K562 (cell line): Measurements from ENCODE around the gene IQGAP3. TPM values are rescaled to one million over a fixed set of nuclear protein-coding genes. Genes with fewer than 3 reads are reported as not detected.

ENCODE experiments used
- ATAC-seq: fragments of 200-7000 bp; cut with Tn5 transposase; 3 replicates; pipeline ENCODE4 v1.9.1; 2020; ENCODE audit warnings: moderate library complexity
- BruUV-seq: library from RNA; stranded (reverse); fragments of 400-500 nt; replicated peaks from 2 replicates; lab custom pipeline; 2021; lab: Mats Ljungman, UMichigan
- CTCF ChIA-PET: fragments of 300-600 bp; formaldehyde crosslinking; extraction: SDS; loops from one replicate; lab custom pipeline; 2021; ENCODE audit warnings: low intra/inter-chr PET ratio; lab: Yijun Ruan, JAX
- POLR2A ChIA-PET: fragments of 300-600, 350-650 bp; sonication (Branson Sonifier 250); formaldehyde crosslinking; extraction: SDS; loops from one replicate; lab custom pipeline; 2021; ENCODE audit warnings: antibody characterized with exemption, inconsistent platforms; lab: Yijun Ruan, JAX
- DNase-seq, 4 experiments: peaks; one replicate each; pipeline versions ENCODE4 v3.0.0 to v3.0.0-alpha.2; 2011 to 2018; ENCODE audit warnings: low spot score in 3 of 4, mixed read lengths in 3 of 4; ENCODE audit errors: extremely low read depth in 1 of 4
- FAIRE-seq: peaks from 2 replicates; lab custom pipeline; 2011; peaks lifted over from hg19 to GRCh38; lab: Jason Lieb, UNC
- H2AFZ ChIP-seq: 2 replicates; pipeline ENCODE4 v1.6.0; 2011; ENCODE audit warnings: low read depth, low read length, control low read depth, inconsistent platforms
- H3K27ac ChIP-seq: fragments of 200-600 bp; 3 replicates; pipeline ENCODE4 v1.8.0; 2011; ENCODE audit warnings: low read depth, mild to moderate bottlenecking, control low read depth, inconsistent platforms, low read length, moderate library complexity, mixed read lengths; ENCODE audit errors: extremely low read depth
- H3K27me3 ChIP-seq, 2 experiments: fragments of 300-600 bp in 1 of 2; 2 replicates in 1 of 2; 3 replicates in 1 of 2; pipeline versions ENCODE4 v1.6.0 to v1.8.0; 2011; ENCODE audit warnings: inconsistent platforms in 2 of 2, low read length in 2 of 2, mild to moderate bottlenecking in 1 of 2, mixed read lengths in 1 of 2, moderate library complexity in 1 of 2; ENCODE audit not compliant: control insufficient read depth in 2 of 2, insufficient read depth in 2 of 2
- H3K36me3 ChIP-seq: fragments of 300-600 bp; 3 replicates; pipeline ENCODE4 v1.8.0; 2011; ENCODE audit warnings: mild to moderate bottlenecking, low read length, inconsistent platforms; ENCODE audit not compliant: control insufficient read depth, insufficient read depth
- H3K4me1 ChIP-seq, 2 experiments: fragments of 200-600 bp in 1 of 2; replicated peaks in 1 of 2; 2 replicates in 1 of 2; 3 replicates in 1 of 2; pipeline versions ENCODE4 v1.5.1 to v1.8.0; 2011; ENCODE audit warnings: inconsistent platforms in 2 of 2, low read length in 2 of 2, mild to moderate bottlenecking in 1 of 2, mixed read lengths in 1 of 2, moderate library complexity in 1 of 2; ENCODE audit not compliant: control insufficient read depth in 2 of 2, insufficient read depth in 2 of 2
- H3K4me2 ChIP-seq: 2 replicates; pipeline ENCODE4 v1.6.1; 2011; ENCODE audit warnings: low read length, control low read depth, inconsistent platforms, mixed read lengths; ENCODE audit not compliant: insufficient read depth
- H3K4me3 ChIP-seq: fragments of 200-600 bp; sonication (generic), shearing (Covaris generic); 2 replicates; pipeline ENCODE4 v1.5.1; 2016; ENCODE audit warnings: control low read depth, inconsistent platforms
- H3K79me2 ChIP-seq: fragments of 200-600 bp; 3 replicates; pipeline ENCODE4 v1.8.0; 2011; ENCODE audit warnings: low read length, inconsistent platforms; ENCODE audit not compliant: control insufficient read depth, insufficient read depth
- H3K9ac ChIP-seq, 2 experiments: 2 replicates each; pipeline versions ENCODE4 v1.6.0 to v1.6.1; 2011; ENCODE audit warnings: low read depth in 2 of 2, low read length in 2 of 2, control low read depth in 1 of 2, inconsistent platforms in 1 of 2, mild to moderate bottlenecking in 1 of 2, mixed read lengths in 1 of 2; ENCODE audit not compliant: insufficient read depth in 1 of 2
- H3K9me1 ChIP-seq: one replicate; pipeline ENCODE4 v1.6.0; 2011; ENCODE audit warnings: inconsistent platforms, mild to moderate bottlenecking, low read length, moderate library complexity; ENCODE audit not compliant: control insufficient read depth, insufficient read depth
- H3K9me3 ChIP-seq: replicated peaks from 2 replicates; pipeline ENCODE4 v1.5.1; 2011; ENCODE audit warnings: low read depth, low read length, inconsistent platforms; ENCODE audit not compliant: control insufficient read depth, insufficient read depth
- H4K20me1 ChIP-seq: replicated peaks from 2 replicates; pipeline ENCODE4 v1.6.1; 2011; ENCODE audit warnings: low read length, inconsistent platforms, mixed read lengths; ENCODE audit not compliant: control insufficient read depth, insufficient read depth
- HDAC3 ChIP-seq: fragments of 450-650 bp; IDR thresholded peaks from 2 replicates; pipeline ENCODE4 v1.6.1; 2018; ENCODE audit warnings: borderline replicate concordance, mild to moderate bottlenecking, moderate library complexity; ENCODE audit not compliant: partially characterized antibody
- HDGF ChIP-seq: fragments of 450-650 bp; IDR thresholded peaks from 2 replicates; pipeline ENCODE4 v1.6.1; 2016
- HLTF ChIP-seq: fragments of 450-650 bp; IDR thresholded peaks from 2 replicates; pipeline ENCODE4 v1.6.1; 2016
- HNRNPL ChIP-seq: fragments of 200-400 bp; formaldehyde crosslinking; IDR thresholded peaks from 2 replicates; pipeline ENCODE4 v1.6.1; 2017; ENCODE audit warnings: low read depth, mild to moderate bottlenecking, low read length
- MYC ChIP-seq, 2 experiments: fragments of 250-450 bp in 1 of 2; sonication (Bioruptor Pico) in 1 of 2; IDR thresholded peaks; 2 replicates each; pipeline versions ENCODE4 v1.5.1 to v1.6.1; 2012 to 2021; ENCODE audit warnings: low read depth in 2 of 2, borderline replicate concordance in 1 of 2, improper control_type of control experiment in 1 of 2, low read length in 1 of 2, mild to moderate bottlenecking in 1 of 2, moderate library complexity in 1 of 2
- WGBS: fragments of 100-300 bp; shearing (Covaris generic); methylation state at CpG from one replicate; pipeline ENCODE4 v1.1.6; 2016; ENCODE audit warnings: low coverage, mixed read lengths; ENCODE audit not compliant: insufficient coverage; ENCODE audit errors: missing lambda C conversion rate; 5-methylcytosine and 5-hydroxymethylcytosine counted together
- in situ Hi-C: fragments of 300-500 bp; cut with MboI; formaldehyde crosslinking; loops from 4 replicates; pipeline ENCODE4 v1.15.0; 2018; ENCODE audit warnings: inconsistent platforms, mixed read lengths
- intact Hi-C: fragments of 100-400 bp; cut with micrococcal nuclease; formaldehyde crosslinking; loops from 2 replicates; pipeline ENCODE4 v1.14.2; 2022
- polyA plus RNA-seq, 8 experiments: library from polyadenylated mRNA; depleted of rRNA in 4 of 8; stranded (reverse) in 5 of 8; unstranded in 3 of 8; fragments of >200 nt; fragmentation: Nextera tagmentation in 2 of 8; fragmentation: Illumina TruSeq in 1 of 8; extraction: Ambion mirVana in 2 of 8; extraction: Trizol in 1 of 8; gene quantifications; 2 replicates each; pipeline versions ENCODE4 v1.2.1 to v1.2.3, GENCODE V29; 2011 to 2014; ENCODE audit warnings: inconsistent platforms in 1 of 8, missing spikeins in 1 of 8
- total RNA-seq, 7 experiments: library from RNA; depleted of rRNA in 6 of 7; stranded (reverse); fragments of >200 nt in 6 of 7; fragmentation: Illumina TruSeq in 2 of 7; extraction: Trizol in 2 of 7; gene quantifications; 2 replicates each; pipeline versions ENCODE4 v1.2.1 to v1.2.3, GENCODE V29; 2011 to 2021; ENCODE audit warnings: low replicate concordance in 1 of 7
- TF ChIP-seq, protein P1 (sequence below): sonication (generic); formaldehyde crosslinking; IDR thresholded peaks from 2 replicates; pipeline ENCODE4 v1.8.0; 2022; ENCODE audit warnings: missing genetic modification reagents, mild to moderate bottlenecking, borderline replicate concordance
- TF ChIP-seq, protein P2 (sequence below): fragments of 250-450 bp; sonication (Bioruptor Pico); IDR thresholded peaks from 2 replicates; pipeline ENCODE4 v1.5.0; 2022; ENCODE audit warnings: mild to moderate bottlenecking
- TF ChIP-seq, protein P3 (sequence below), 2 experiments: fragments of 450-650 bp; IDR thresholded peaks; 2 replicates each; pipeline ENCODE4 v1.6.1; 2016; ENCODE audit warnings: mild to moderate bottlenecking in 2 of 2, borderline replicate concordance in 1 of 2, low read depth in 1 of 2, moderate library complexity in 1 of 2

IQGAP3 gene
- total and polyA plus RNA-seq, 9 of the 15 experiments (the other 6 are each of a cell fraction or from before 2014, with no cell fraction given) = 1.4 to 16.6 (median 11.9) TPM

DNA sequence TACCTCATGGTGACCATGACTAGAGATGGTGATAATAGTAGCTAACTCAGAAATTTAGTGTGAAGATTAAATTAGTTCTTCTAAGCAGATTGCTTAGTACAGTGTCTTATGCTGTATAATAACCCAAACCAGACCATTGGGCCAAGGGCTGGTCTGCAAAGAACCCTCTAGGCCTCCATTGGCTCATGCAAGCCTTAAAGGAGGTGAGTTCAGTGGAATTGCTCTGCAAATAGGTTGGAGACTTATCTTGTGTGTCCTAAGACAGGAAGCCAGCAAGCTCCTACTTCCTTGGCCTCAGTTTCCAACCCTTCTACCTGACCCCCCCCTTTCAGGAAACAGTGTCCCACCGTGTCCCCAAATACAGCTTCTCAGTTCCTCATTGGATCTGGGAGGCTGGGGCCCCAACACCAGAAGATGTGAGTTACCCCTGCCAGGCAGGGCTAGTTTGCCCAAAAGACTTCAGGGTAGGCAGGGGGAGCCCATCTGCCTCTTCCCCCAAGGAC is 69.9 kb downstream of the IQGAP3 start:
- ATAC-seq (no peak), FAIRE-seq (peak; percentile 72), DNase-seq (peak in 1 of 4 experiments; percentile 42)
- no peak overlapping the region for H3K4me3 ChIP-seq
- peak overlapping the region; percentile 97 for H3K27ac ChIP-seq
- H3K4me2 ChIP-seq = peak overlapping the region; percentile 78
- intact Hi-C loops = loop anchor here (5.0 kb wide), 1 partner anchor 165 kb away; the partner anchor contains the start of genes CCT3 and TSACC
- peak overlapping the region; percentile 99 for H2AFZ ChIP-seq
- no peaks in the 10 kb centered on the region for H3K9me3 ChIP-seq
- H3K9me1 ChIP-seq = peaks cover 7% of the 10 kb centered on the region
- ChIA-PET POLR2A (interaction anchor here (0.6 to 6.6 kb wide), 6 partner anchors 11 to 50 kb away, joined by 3 to 62 read pairs (median 6); no protein-coding TSS in a partner anchor), CTCF (no interaction called here)
- H3K27me3 ChIP-seq = no peaks in the 10 kb centered on the region; a peak in 1 of 5 replicates
- peak overlapping the region; percentile 56 to 81; a peak in 3 of 4 replicates for H3K9ac ChIP-seq
- H3K36me3 ChIP-seq = no peaks in the 10 kb centered on the region; the same call in 2 of the 3 replicates
- 0% methylated on average over 1 of the region's 1 CpG for WGBS
- peaks cover 31% of the 10 kb centered on the region for H3K79me2 ChIP-seq
- no TSS peak for BruUV-seq
- in situ Hi-C loops = no loop called here
- H4K20me1 ChIP-seq = peaks cover 15% of the 10 kb centered on the region
- H3K4me1 ChIP-seq = peaks cover 64 to 67% of the 10 kb centered on the region in 2 experiments
- TF ChIP-seq HNRNPL (no peak), HLTF (no peak), HDAC3 (no peak), MYC (IDR thresholded peaks at IDR 0.05; ENCODE audit: low read depth, low read length) (no peak), MYC (CRISPR knock-in tag; IDR thresholded peaks at IDR 0.05; ENCODE audit: borderline replicate concordance, low read depth) (no peak), HDGF (no peak)
- TF ChIP-seq, protein P1, sequence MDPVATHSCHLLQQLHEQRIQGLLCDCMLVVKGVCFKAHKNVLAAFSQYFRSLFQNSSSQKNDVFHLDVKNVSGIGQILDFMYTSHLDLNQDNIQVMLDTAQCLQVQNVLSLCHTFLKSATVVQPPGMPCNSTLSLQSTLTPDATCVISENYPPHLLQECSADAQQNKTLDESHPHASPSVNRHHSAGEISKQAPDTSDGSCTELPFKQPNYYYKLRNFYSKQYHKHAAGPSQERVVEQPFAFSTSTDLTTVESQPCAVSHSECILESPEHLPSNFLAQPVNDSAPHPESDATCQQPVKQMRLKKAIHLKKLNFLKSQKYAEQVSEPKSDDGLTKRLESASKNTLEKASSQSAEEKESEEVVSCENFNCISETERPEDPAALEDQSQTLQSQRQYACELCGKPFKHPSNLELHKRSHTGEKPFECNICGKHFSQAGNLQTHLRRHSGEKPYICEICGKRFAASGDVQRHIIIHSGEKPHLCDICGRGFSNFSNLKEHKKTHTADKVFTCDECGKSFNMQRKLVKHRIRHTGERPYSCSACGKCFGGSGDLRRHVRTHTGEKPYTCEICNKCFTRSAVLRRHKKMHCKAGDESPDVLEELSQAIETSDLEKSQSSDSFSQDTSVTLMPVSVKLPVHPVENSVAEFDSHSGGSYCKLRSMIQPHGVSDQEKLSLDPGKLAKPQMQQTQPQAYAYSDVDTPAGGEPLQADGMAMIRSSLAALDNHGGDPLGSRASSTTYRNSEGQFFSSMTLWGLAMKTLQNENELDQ (CRISPR knock-in tag) = no peak
- TF ChIP-seq, protein P2, sequence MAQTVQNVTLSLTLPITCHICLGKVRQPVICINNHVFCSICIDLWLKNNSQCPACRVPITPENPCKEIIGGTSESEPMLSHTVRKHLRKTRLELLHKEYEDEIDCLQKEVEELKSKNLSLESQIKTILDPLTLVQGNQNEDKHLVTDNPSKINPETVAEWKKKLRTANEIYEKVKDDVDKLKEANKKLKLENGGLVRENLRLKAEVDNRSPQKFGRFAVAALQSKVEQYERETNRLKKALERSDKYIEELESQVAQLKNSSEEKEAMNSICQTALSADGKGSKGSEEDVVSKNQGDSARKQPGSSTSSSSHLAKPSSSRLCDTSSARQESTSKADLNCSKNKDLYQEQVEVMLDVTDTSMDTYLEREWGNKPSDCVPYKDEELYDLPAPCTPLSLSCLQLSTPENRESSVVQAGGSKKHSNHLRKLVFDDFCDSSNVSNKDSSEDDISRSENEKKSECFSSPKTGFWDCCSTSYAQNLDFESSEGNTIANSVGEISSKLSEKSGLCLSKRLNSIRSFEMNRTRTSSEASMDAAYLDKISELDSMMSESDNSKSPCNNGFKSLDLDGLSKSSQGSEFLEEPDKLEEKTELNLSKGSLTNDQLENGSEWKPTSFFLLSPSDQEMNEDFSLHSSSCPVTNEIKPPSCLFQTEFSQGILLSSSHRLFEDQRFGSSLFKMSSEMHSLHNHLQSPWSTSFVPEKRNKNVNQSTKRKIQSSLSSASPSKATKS (CRISPR knock-in tag) = no peak
- TF ChIP-seq, protein P3, sequence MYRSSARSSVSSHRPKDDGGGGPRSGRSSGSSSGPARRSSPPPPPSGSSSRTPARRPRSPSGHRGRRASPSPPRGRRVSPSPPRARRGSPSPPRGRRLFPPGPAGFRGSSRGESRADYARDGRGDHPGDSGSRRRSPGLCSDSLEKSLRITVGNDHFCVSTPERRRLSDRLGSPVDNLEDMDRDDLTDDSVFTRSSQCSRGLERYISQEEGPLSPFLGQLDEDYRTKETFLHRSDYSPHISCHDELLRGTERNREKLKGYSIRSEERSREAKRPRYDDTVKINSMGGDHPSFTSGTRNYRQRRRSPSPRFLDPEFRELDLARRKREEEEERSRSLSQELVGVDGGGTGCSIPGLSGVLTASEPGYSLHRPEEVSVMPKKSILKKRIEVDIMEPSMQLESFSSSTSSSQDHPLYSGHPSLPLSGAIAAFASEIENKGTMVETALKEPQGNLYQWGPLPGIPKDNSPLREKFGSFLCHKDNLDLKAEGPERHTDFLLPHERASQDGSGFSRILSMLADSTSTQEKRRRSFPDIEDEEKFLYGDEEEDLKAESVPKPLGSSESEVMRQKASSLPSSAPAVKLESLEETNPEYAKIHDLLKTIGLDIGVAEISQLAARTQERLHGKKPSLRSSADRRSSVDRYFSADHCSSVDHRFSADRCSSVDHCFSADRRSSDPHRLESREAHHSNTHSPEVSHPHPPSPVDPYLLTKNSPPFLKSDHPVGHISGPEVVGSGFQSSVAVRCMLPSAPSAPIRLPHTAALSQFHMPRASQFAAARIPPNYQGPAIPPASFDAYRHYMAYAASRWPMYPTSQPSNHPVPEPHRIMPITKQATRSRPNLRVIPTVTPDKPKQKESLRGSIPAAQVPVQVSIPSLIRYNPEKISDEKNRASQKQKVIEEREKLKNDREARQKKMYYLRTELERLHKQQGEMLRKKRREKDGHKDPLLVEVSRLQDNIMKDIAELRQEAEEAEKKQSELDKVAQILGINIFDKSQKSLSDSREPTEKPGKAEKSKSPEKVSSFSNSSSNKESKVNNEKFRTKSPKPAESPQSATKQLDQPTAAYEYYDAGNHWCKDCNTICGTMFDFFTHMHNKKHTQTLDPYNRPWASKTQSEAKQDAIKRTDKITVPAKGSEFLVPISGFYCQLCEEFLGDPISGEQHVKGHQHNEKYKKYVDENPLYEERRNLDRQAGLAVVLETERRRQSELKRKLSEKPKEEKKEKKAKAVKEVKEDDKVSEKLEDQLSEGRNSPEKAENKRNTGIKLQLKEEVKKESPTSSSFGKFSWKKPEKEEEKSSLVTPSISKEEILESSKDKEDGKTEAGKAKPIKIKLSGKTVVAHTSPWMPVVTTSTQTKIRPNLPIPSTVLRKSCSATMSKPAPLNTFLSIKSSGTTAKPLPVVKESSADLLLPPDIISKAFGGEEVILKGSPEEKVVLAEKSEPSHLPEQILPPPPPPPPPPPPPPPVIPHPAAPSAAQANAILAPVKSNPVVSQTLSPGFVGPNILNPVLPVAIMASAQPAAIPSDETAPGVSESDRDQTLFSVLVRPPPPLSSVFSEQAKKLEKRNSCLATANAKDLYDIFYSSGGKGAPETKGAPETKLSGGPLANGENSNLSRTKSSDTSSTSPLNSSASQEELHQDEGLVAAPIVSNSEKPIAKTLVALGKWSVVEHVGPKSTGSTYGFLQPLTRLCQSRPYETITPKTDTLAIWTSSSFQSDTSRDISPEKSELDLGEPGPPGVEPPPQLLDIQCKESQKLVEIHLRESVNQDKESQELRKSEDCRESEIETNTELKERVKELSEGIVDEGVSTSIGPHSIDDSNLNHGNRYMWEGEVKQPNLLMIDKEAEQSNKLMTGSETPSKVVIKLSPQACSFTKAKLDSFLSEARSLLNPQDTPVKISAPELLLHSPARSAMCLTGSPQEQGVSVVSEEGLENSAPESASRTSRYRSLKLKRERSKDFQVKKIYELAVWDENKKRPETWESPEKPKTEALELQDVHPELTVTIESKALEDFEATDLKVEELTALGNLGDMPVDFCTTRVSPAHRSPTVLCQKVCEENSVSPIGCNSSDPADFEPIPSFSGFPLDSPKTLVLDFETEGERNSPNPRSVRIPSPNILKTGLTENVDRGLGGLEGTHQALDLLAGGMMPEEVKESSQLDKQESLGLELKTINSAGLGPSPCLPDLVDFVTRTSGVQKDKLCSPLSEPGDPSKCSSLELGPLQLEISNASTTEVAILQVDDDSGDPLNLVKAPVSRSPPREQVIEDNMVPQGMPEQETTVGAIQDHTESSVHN (IDR thresholded peaks at IDR 0.05; ENCODE audit: borderline replicate concordance in 1 of 2, low read depth in 1 of 2) = no peak
